GM20000 (cell line): ENCODE data around the gene TMEM163.

Experiments
- DNase-seq: peaks from one replicate; pipeline ENCODE4 v3.0.0; 2012; ENCODE audit warnings: low spot score
- CTCF ChIP-seq: IDR thresholded peaks from 2 replicates; pipeline ENCODE4 v1.5.1; 2012; ENCODE audit warnings: mild to moderate bottlenecking, control low read depth; ENCODE audit errors: extremely low read depth, missing control alignments

The TMEM163 gene

GRCh38 chr2:134420259-134420658 is 298.5 kb downstream of the TMEM163 start:
- DNase-seq = no peak
- no peak for TF ChIP-seq CTCF

GRCh38 chr2:134417968-134418582 is 300.7 kb downstream of the TMEM163 start:
- DNase-seq = no peak
- TF ChIP-seq CTCF = no peak

- TF ChIP-seq CTCF = no peak
- no peak for DNase-seq
These were observed 302.2 kb downstream of the TMEM163 start for GRCh38 chr2:134416637-134417036.

GRCh38 chr2:134416018-134416417 is 302.8 kb downstream of the TMEM163 start:
- TF ChIP-seq CTCF = no peak
- no peak for DNase-seq

GRCh38 chr2:134413912-134414311 is 304.9 kb downstream of the TMEM163 start:
- no peak for DNase-seq
- no peak for TF ChIP-seq CTCF

GRCh38 chr2:134413430-134413829 is 305.4 kb downstream of the TMEM163 start:
- DNase-seq = no peak
- no peak for TF ChIP-seq CTCF

GRCh38 chr2:134412639-134412999 is 306.2 kb downstream of the TMEM163 start:
- TF ChIP-seq CTCF = no peak

More at GRCh38 chr2:134412639-134412999, 306.2 kb downstream of the TMEM163 start:
- no peak for DNase-seq
